H1 (cell line): ENCODE measurements around the gene DCLRE1A. TPM values are rescaled to one million over a fixed set of nuclear protein-coding genes. Genes with fewer than 3 reads are reported as not detected.

Source experiments
- CHD7 ChIP-seq: fragments of 300-600 bp; sonication (generic); IDR thresholded peaks from 2 replicates; pipeline ENCODE4 v1.7.1; 2012; ENCODE audit warnings: low read length, moderate library complexity, mild to moderate bottlenecking, inconsistent platforms; ENCODE audit not compliant: insufficient replicate concordance
- polyA plus RNA-seq, 7 experiments: library from polyadenylated mRNA; depleted of rRNA in 3 of 7; stranded (reverse) in 5 of 7; unstranded in 2 of 7; fragments of >200 nt in 5 of 7; fragments of 200-250 nt in 2 of 7; gene quantifications; 1 replicate in 5 of 7; 2 replicates in 1 of 7; 4 replicates in 1 of 7; pipeline versions ENCODE4 v1.2.1 to v1.2.3, GENCODE V29; 2011 to 2013; ENCODE audit warnings: missing spikeins in 2 of 7, mixed read lengths in 2 of 7
- total RNA-seq: library from RNA; stranded (reverse); fragmentation: NEBNext Ultra II Directional; extraction: Animal tissue kit (Norgen Biotek cat#: 25700); gene quantifications from 2 replicates; pipeline ENCODE4 v1.2.1, GENCODE V29; 2021

The DCLRE1A gene
- total and polyA plus RNA-seq, 2 of the 8 experiments (the other 6 are each of a cell fraction or from before 2014, with no cell fraction given) = 8.1 to 10.1 TPM

- no peak for TF ChIP-seq CHD7
Observed at GRCh38 chr10:113879691-113880090, 25.8 kb upstream of the DCLRE1A start (continued).
